Measurements from ENCODE around the gene NFE2L2. TPM values are rescaled to one million over a fixed set of nuclear protein-coding genes. Genes with fewer than 3 reads are reported as not detected.
"Not testable (repeated sequence)": the region's sequence is repeated elsewhere in the genome, so short reads cannot be mapped to it uniquely, and the experiment has no call there.

Gene NFE2L2
- 10 to 100 TPM; 61.3 to 64.3 TPM for total RNA-seq

DNA sequence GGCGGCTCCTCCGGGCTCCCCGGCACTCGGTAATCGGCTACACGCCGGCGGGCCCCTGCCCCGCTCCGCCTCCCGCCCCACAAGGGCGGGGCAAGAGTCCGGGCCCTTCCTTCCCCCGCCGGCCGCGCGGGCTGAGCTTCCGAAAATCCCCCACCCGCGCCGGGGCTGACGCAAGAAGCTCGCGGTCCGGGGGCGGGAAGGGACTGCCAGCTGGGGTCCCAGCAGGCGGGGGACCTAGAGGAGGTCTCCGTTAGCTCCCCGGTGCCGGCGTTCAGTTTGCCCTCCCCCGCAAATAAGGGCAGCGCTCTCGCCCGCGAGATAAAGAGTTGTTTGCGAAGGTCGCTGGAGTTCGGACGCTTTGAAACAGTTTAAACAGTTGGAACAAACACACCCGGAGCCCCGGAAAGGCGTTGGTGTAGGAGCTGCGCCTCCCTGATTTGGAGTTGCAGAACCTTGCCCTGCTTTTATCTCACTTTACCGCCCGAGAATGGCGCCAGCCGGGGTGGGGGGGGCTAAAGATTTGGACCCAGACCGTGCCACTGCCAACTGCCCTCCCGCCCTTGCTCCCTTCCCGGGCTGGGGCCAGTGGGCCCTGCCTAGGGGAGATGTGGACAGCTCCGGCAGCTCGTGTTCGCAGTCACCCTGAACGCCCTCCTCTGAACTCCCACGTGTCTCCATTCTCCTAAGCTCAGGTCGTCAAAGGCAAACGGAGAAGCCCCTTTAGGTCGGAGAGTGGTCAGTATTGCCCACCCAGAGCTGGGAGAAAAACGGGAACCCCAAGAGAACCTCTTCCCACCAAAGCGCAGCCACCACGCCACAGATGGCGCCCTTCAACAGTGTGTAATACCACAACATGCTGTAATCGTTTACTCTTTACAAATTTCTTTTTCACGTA, at the start of gene NFE2L2:
TSS of gene NFE2L2 (minus strand) at position 35 of the 895 bp plus-strand sequence. CDS start 151 bp downstream, outside the sequence.
- ChIA-PET POLR2A (interaction anchor here (0.7 to 5.4 kb wide), 36 partner anchors 8 to 1186 kb away, joined by 3 to 143 read pairs (median 6); partner anchors contain the start of genes AGPS, HNRNPA3, PJVK and PRKRA), CTCF (interaction anchor here (0.7 to 11.2 kb wide), 30 partner anchors 8 to 460 kb away, joined by 3 to 140 read pairs (median 6); no protein-coding TSS in a partner anchor)
- peak; percentile 93 for DNase-seq
- peak; percentile 68 for ATAC-seq
- Mint-ChIP-seq H3K36me3 (ENCODE audit: low read depth) (peaks cover 42% of the 10 kb centered on the region), H3K27me3 (ENCODE audit: low read depth) (no peaks in the 10 kb centered on the region), H3K4me1 (ENCODE audit: low read depth) (peaks cover 50% of the 10 kb centered on the region), H3K27ac (peak within 1 kb of the TSS; percentile 100), H3K9me3 (ENCODE audit: insufficient read depth) (no peaks in the 10 kb centered on the region), H3K4me3 (peak within 1 kb of the TSS; percentile 86)

DNA sequence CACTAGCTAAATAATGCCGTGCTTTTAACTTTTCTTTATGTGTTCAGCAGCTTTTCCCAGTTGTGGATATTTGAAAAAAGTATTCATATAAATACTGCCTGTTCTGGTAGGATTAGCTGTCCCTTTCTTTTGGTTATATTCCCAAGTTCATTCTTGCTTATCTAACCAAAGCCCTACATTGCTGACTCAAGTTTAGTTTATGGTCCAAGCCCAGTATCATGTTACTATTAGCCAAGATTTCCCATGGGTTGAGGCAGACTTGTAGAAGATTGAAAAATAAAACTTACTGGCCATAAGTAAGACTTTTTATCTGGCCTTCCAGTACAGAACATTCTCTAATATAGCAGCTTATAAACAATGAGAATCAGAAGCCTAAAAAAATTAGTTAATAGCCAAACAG, 49.7 kb upstream of the NFE2L2 start:
- Mint-ChIP-seq H3K27ac (no peak overlapping the region), H3K27me3 (ENCODE audit: low read depth) (no peaks in the 10 kb centered on the region), H3K4me3 (no peak overlapping the region), H3K9me3 (ENCODE audit: insufficient read depth) (no peaks in the 10 kb centered on the region), H3K4me1 (ENCODE audit: low read depth) (peaks cover 20% of the 10 kb centered on the region), H3K36me3 (ENCODE audit: low read depth) (peaks cover 6% of the 10 kb centered on the region)
- DNase-seq (no peak), ATAC-seq (no peak)
- POLR2A ChIA-PET: interaction anchor here (4.4 kb wide), 1 partner anchor 50 kb away, joined by 22 read pairs; the partner anchor contains the start of gene NFE2L2
- CTCF ChIA-PET: interaction anchor here (0.6 to 2.5 kb wide), 8 partner anchors 12 to 153 kb away, joined by 3 to 11 read pairs (median 5); no protein-coding TSS in a partner anchor

DNA sequence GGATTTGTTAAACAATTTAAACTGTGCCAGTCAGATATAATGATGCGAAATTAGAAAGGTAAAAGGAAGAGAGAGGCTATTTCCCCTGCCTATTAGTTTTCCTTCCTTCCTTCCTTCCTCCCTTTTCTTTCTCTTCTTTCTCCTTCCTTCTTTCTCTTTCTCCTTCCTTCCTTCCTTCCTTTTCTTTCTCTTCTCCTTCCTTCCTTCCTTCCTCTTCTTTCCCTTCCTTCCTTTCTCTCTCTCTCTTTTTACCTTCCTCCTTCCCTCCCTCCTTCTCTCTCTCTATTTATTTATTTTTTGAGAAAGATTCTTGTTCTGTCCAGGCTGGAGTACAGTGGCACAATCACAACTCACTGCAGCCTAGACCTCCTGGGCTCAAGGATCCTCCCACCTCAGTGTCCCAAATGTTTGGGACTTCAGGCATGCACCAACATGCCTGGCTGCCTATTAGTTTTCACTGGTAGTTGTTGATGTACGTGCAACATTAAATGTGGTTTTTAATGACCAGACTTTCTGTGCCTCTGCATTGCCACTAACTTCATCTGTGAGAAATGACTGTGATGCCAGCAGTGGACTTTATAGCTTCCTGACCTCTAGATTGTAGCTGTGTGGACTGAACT, 48.7 kb upstream of the NFE2L2 start:
- ChIA-PET POLR2A (interaction anchor here (4.4 kb wide), 1 partner anchor 49 kb away, joined by 22 read pairs; the partner anchor contains the start of gene NFE2L2), CTCF (interaction anchor here (1.0 to 2.5 kb wide), 6 partner anchors 9 to 148 kb away, joined by 4 to 10 read pairs (median 6); no protein-coding TSS in a partner anchor)
- Mint-ChIP-seq H3K9me3 (ENCODE audit: insufficient read depth) (no peaks in the 10 kb centered on the region), H3K4me3 (no peak overlapping the region), H3K27ac (no peak overlapping the region), H3K36me3 (ENCODE audit: low read depth) (peaks cover 4% of the 10 kb centered on the region), H3K27me3 (ENCODE audit: low read depth) (no peaks in the 10 kb centered on the region), H3K4me1 (ENCODE audit: low read depth) (peaks cover 24% of the 10 kb centered on the region)
- no peak for ATAC-seq
- no peak for DNase-seq

DNA sequence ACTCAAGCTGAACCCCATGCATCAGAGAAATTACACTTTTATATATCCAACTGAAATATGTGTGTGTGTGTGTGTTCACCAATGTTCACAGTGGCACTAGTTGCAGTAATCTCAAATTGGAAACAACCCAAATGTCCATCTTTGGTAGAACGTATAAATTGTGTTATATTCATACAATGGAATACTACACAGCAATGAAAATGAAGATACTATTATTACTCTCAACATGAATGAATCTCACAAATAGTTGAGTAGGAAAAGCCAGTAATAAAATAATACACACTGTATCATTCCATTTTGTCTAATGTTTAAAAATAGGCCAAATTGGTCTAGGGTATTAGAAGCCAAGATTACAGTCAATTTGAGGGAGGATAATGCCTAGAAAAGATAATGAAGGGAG, 48.0 kb upstream of the NFE2L2 start:
- ChIA-PET CTCF (interaction anchor here (1.0 to 2.5 kb wide), 5 partner anchors 8 to 148 kb away, joined by 4 to 10 read pairs (median 6); no protein-coding TSS in a partner anchor), POLR2A (interaction anchor here (4.4 kb wide), 1 partner anchor 48 kb away, joined by 22 read pairs; the partner anchor contains the start of gene NFE2L2)
- Mint-ChIP-seq H3K36me3 (ENCODE audit: low read depth) (peaks cover 4% of the 10 kb centered on the region), H3K4me3 (no peak overlapping the region), H3K4me1 (ENCODE audit: low read depth) (peaks cover 29% of the 10 kb centered on the region), H3K27ac (no peak overlapping the region), H3K27me3 (ENCODE audit: low read depth) (no peaks in the 10 kb centered on the region), H3K9me3 (ENCODE audit: insufficient read depth) (no peaks in the 10 kb centered on the region)
- DNase-seq (no peak), ATAC-seq (no peak)

DNA sequence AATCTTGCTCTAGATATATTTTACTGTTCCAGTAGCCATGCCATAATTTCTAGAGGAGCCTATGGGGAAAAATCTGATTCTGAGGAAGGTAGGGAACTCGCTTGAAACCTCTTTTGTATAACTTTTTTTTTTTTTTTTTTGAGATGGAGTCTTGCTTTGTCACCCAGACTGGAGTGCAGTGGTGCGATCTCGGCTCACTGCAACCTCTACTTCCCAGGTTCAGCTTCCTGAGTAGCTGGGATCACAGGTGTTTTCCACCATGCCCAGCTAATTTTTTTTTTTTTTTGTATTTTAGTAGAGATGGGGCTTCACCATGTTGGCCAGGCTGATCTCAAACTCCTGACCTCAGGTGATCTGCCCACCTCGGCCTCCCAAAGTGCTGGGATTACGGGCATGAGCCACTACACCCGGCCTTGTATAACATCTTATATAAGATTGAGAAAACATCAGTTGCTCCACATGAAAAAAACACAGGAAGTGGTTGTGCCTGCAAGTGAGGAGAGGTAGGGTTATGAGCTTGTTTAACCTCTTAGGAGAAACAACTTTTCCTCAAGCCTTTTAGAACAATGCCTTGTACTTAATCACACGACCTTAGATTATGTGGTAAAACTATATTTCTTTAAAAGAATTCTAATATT, 45.3 kb upstream of the NFE2L2 start:
- not testable (repeated sequence) for H3K27me3 Mint-ChIP-seq (ENCODE audit: low read depth); H3K36me3 Mint-ChIP-seq (ENCODE audit: low read depth); H3K9me3 Mint-ChIP-seq (ENCODE audit: insufficient read depth)
- ChIA-PET POLR2A (interaction anchor here (0.6 to 6.1 kb wide), 3 partner anchors 13 to 95 kb away, joined by 3 to 42 read pairs (median 3); partner anchors contain the start of gene NFE2L2), CTCF (interaction anchor here (0.6 to 5.5 kb wide), 7 partner anchors 14 to 145 kb away, joined by 3 to 30 read pairs (median 7); partner anchors contain the start of gene NFE2L2)
- H3K27ac Mint-ChIP-seq: peak overlapping the region; percentile 73
- DNase-seq (peak; percentile 40), ATAC-seq (peak; percentile 83)
- H3K4me3 Mint-ChIP-seq: peak overlapping the region; percentile 13
- peaks cover 37% of the 10 kb centered on the region for H3K4me1 Mint-ChIP-seq (ENCODE audit: low read depth)

DNA sequence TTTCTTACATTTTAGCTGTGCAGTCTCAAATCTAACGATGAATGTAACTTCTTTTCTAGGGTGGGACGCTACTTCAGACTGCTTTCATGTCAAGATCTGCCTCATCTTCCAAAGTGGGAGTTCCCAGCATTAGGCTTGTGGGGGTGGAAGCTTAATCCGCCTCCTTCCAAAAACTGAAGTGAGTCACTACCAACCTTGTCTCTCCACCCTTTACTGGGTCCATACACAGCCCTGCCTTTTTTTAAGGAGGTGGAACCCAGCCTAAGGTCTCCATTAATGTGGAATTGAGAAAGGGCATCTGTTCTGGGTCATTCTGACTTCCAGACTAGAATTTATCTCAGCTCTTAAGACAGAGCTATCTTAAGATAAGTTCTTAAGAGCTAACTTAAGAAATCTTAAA, 42.0 kb upstream of the NFE2L2 start:
- peaks cover 33% of the 10 kb centered on the region for H3K4me1 Mint-ChIP-seq (ENCODE audit: low read depth)
- no peaks in the 10 kb centered on the region for H3K27me3 Mint-ChIP-seq (ENCODE audit: low read depth)
- CTCF ChIA-PET: interaction anchor here (1.1 to 5.5 kb wide), 4 partner anchors 11 to 141 kb away, joined by 4 to 30 read pairs (median 18); no protein-coding TSS in a partner anchor
- no peaks in the 10 kb centered on the region for H3K9me3 Mint-ChIP-seq (ENCODE audit: insufficient read depth)
- no peak overlapping the region for H3K4me3 Mint-ChIP-seq
- no peak for ATAC-seq
- DNase-seq: no peak
- peaks cover 4% of the 10 kb centered on the region for H3K36me3 Mint-ChIP-seq (ENCODE audit: low read depth)
- H3K27ac Mint-ChIP-seq: no peak overlapping the region
- POLR2A ChIA-PET: interaction anchor here (6.1 kb wide), 1 partner anchor 43 kb away, joined by 42 read pairs; the partner anchor contains the start of gene NFE2L2

DNA sequence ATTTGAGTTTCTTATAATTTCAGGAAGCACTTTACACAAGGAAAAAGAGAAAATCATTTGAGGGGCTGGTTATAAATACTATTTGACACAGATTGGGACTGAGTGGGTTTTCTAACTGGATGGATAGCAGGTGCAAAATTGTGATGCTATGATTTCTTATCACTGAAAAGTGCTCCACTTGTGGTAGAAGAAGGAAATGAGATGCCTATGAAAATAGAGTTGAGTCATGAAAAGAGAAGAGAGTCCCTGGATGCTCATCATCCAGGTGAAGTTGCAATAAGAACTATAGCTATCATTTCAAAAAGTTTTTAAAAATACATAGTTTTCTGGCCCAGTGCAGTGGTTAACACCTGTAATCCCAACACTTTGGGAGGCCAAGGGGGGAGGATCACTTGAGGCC, 39.4 kb upstream of the NFE2L2 start:
- Mint-ChIP-seq H3K4me1 (ENCODE audit: low read depth) (peaks cover 16% of the 10 kb centered on the region), H3K27me3 (ENCODE audit: low read depth) (no peaks in the 10 kb centered on the region), H3K36me3 (ENCODE audit: low read depth) (no peaks in the 10 kb centered on the region), H3K27ac (no peak overlapping the region), H3K9me3 (ENCODE audit: insufficient read depth) (no peaks in the 10 kb centered on the region), H3K4me3 (no peak overlapping the region)
- POLR2A ChIA-PET: interaction anchor here (1.3 kb wide), 1 partner anchor 40 kb away, joined by 4 read pairs; the partner anchor contains the start of gene NFE2L2
- CTCF ChIA-PET: interaction anchor here (1.0 to 5.0 kb wide), 3 partner anchors 9 to 139 kb away, joined by 3 to 27 read pairs (median 4); no protein-coding TSS in a partner anchor
- DNase-seq (no peak), ATAC-seq (no peak)

DNA sequence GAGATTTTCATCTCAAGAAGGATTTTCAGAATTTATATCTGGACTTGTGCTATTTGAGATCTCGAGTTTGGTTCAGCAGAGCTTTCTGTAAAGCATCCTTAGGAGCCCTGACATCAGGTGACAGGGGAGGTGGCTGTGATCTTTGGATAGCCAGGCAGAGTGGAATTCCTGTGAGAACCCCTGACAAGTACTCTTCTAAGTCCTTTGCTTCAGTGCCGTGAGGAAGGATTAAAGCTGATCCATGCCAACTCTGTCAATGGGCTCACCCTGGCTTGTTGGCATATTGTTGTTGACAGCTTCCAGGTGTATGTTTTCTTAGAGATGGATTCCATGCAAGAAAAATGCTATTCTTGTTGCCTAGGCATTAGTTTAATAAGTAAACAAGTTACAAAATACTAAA, 38.0 kb upstream of the NFE2L2 start:
- no peak overlapping the region for H3K4me3 Mint-ChIP-seq
- CTCF ChIA-PET: no interaction called here
- no peaks in the 10 kb centered on the region for H3K36me3 Mint-ChIP-seq (ENCODE audit: low read depth)
- no peak overlapping the region for H3K27ac Mint-ChIP-seq
- H3K4me1 Mint-ChIP-seq (ENCODE audit: low read depth): peaks cover 15% of the 10 kb centered on the region
- DNase-seq (no peak), ATAC-seq (no peak)
- H3K9me3 Mint-ChIP-seq (ENCODE audit: insufficient read depth): no peaks in the 10 kb centered on the region
- POLR2A ChIA-PET: no interaction called here
- no peaks in the 10 kb centered on the region for H3K27me3 Mint-ChIP-seq (ENCODE audit: low read depth)

DNA sequence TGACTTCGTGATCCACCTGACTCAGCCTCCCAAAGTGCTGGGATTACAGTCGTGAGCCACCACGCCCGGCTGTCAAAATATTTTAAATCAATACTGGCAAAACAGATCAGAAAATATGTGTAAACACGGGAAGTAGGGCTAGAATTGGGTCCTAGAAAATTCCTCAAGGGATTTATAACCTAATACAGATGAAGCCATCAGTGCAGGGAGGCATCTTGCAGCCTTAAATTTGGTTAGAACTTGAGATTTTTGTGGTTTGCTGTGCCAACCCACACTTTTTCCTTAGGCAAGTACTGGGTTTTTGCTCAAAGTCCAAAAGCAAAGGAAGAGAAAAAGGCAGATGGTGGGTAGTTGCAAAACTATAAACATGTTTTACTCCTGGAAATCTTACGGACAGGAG, 33.7 kb upstream of the NFE2L2 start:
- CTCF ChIA-PET: interaction anchor here (1.1 to 2.9 kb wide), 3 partner anchors 35 to 135 kb away, joined by 3 to 16 read pairs (median 5); no protein-coding TSS in a partner anchor
- POLR2A ChIA-PET: interaction anchor here (0.7 to 1.3 kb wide), 2 partner anchors 16 to 33 kb away, joined by 3 to 5 read pairs; partner anchors contain the start of gene NFE2L2

DNA sequence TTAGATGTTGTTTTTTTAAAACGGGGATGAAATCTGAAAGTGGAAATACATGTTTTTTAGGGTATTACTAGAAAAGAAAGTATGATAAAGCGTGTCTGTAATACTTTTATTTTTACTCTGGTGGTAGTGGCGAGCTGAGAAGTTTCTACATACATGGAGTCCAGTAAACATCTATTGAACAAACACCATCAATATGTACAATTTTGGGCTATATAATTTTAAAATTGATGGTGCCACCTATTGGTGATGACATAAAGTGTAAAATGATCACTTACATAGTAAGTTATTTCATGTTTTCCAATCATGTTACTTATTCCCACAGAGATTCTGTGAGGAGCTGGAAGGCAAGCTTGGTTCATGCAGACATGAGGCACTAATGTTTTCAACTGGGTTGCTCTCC, 31.5 kb upstream of the NFE2L2 start:
- peaks cover 6% of the 10 kb centered on the region for H3K36me3 Mint-ChIP-seq (ENCODE audit: low read depth)
- ChIA-PET CTCF (interaction anchor here (0.6 to 7.0 kb wide), 19 partner anchors 12 to 469 kb away, joined by 3 to 140 read pairs (median 8); partner anchors contain the start of gene NFE2L2), POLR2A (interaction anchor here (0.6 to 10.4 kb wide), 5 partner anchors 14 to 83 kb away, joined by 3 to 143 read pairs (median 3); partner anchors contain the start of gene NFE2L2)
- ATAC-seq: peak; percentile 60
- DNase-seq: no peak
- H3K27me3 Mint-ChIP-seq (ENCODE audit: low read depth): no peaks in the 10 kb centered on the region
- H3K27ac Mint-ChIP-seq: no peak overlapping the region
- H3K4me1 Mint-ChIP-seq (ENCODE audit: low read depth): peaks cover 50% of the 10 kb centered on the region
- no peak overlapping the region for H3K4me3 Mint-ChIP-seq
- H3K9me3 Mint-ChIP-seq (ENCODE audit: insufficient read depth): no peaks in the 10 kb centered on the region

More for the DNA sequence above, 33.7 kb upstream of the NFE2L2 start:
- Mint-ChIP-seq H3K4me1 (ENCODE audit: low read depth) (peaks cover 28% of the 10 kb centered on the region), H3K36me3 (ENCODE audit: low read depth) (peaks cover 2% of the 10 kb centered on the region), H3K4me3 (no peak overlapping the region), H3K27ac (no peak overlapping the region), H3K9me3 (ENCODE audit: insufficient read depth) (no peaks in the 10 kb centered on the region), H3K27me3 (ENCODE audit: low read depth) (no peaks in the 10 kb centered on the region)
- ATAC-seq (no peak), DNase-seq (no peak)

Data from activated CD8-positive, alpha-beta T cell treated with anti-CD3 and anti-CD28 coated beads, Interleukin-2, amount 10 ng/mL, durations not matched to agents 7 days and 5 days (primary cell).